Measurements from ENCODE around the gene CST6. TPM values are rescaled to one million over a fixed set of nuclear protein-coding genes. Genes with fewer than 3 reads are reported as not detected.

CST6 gene
- total RNA-seq, 1 donor from 2014 or later: not detected

- Mint-ChIP-seq H3K4me1 (ENCODE audit: low read depth) (no peaks in the 10 kb centered on the region), H3K27me3 (ENCODE audit: low read depth) (no peaks in the 10 kb centered on the region), H3K36me3 (ENCODE audit: low read depth) (peaks cover 59% of the 10 kb centered on the region), H3K27ac (ENCODE audit: unreplicated experiment) (peak overlapping the region; percentile 70), H3K9me3 (ENCODE audit: low read depth) (no peaks in the 10 kb centered on the region), H3K4me3 (ENCODE audit: unreplicated experiment) (no peak overlapping the region)
- TF ChIP-seq, protein P1, sequence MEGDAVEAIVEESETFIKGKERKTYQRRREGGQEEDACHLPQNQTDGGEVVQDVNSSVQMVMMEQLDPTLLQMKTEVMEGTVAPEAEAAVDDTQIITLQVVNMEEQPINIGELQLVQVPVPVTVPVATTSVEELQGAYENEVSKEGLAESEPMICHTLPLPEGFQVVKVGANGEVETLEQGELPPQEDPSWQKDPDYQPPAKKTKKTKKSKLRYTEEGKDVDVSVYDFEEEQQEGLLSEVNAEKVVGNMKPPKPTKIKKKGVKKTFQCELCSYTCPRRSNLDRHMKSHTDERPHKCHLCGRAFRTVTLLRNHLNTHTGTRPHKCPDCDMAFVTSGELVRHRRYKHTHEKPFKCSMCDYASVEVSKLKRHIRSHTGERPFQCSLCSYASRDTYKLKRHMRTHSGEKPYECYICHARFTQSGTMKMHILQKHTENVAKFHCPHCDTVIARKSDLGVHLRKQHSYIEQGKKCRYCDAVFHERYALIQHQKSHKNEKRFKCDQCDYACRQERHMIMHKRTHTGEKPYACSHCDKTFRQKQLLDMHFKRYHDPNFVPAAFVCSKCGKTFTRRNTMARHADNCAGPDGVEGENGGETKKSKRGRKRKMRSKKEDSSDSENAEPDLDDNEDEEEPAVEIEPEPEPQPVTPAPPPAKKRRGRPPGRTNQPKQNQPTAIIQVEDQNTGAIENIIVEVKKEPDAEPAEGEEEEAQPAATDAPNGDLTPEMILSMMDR (IDR thresholded peaks at IDR 0.05): no peak
- DNase-seq (ENCODE audit: low spot score): no peak
These were observed 49.5 kb downstream of the CST6 start for GRCh38 chr11:66061268-66061667.

- TF ChIP-seq, protein P1 (IDR thresholded peaks at IDR 0.05): no peak
- DNase-seq (ENCODE audit: low spot score): no peak
- H3K27ac Mint-ChIP-seq (ENCODE audit: unreplicated experiment): peak overlapping the region; percentile 46
- H3K27me3 Mint-ChIP-seq (ENCODE audit: low read depth): no peaks in the 10 kb centered on the region
- no peak overlapping the region for H3K4me3 Mint-ChIP-seq (ENCODE audit: unreplicated experiment)
- no peaks in the 10 kb centered on the region for H3K4me1 Mint-ChIP-seq (ENCODE audit: low read depth)
- peaks cover 63% of the 10 kb centered on the region for H3K36me3 Mint-ChIP-seq (ENCODE audit: low read depth)
- H3K9me3 Mint-ChIP-seq (ENCODE audit: low read depth): no peaks in the 10 kb centered on the region
These were observed 50.6 kb downstream of the CST6 start for GRCh38 chr11:66062408-66062807.

Other genes with a start within 250 kb of the CST6 start
- gene AP5B1, start 231.0 kb upstream of the CST6 start, total RNA-seq: 13.8 to 14.6 TPM (median 14.1 TPM) in 3 replicates
- gene OVOL1, start 224.9 kb upstream of the CST6 start, total RNA-seq: 0.12 TPM in 1 of 3 replicates, not detected in the others
- 0.79 to 1.8 TPM (median 0.80 TPM) in 3 replicates for gene SNX32, start 178.0 kb upstream of the CST6 start, total RNA-seq
- 850 to 1,236 TPM (median 1,222 TPM) in 3 replicates for gene CFL1, start 153.8 kb upstream of the CST6 start, total RNA-seq
- gene MUS81, start 151.6 kb upstream of the CST6 start, total RNA-seq: 55.7 to 68.4 TPM (median 66.3 TPM) in 3 replicates
- gene EFEMP2, start 139.2 kb upstream of the CST6 start, total RNA-seq: 174 to 310 TPM (median 290 TPM) in 3 replicates
- not detected in 3 replicates for gene CTSW, start 132.2 kb upstream of the CST6 start, total RNA-seq
- gene FIBP, start 123.5 kb upstream of the CST6 start, total RNA-seq: 82.7 to 100 TPM (median 83.5 TPM) in 3 replicates
- gene CCDC85B, start 121.3 kb upstream of the CST6 start, total RNA-seq: 23.4 to 31.6 TPM (median 26.6 TPM) in 3 replicates
- gene FOSL1, start 111.6 kb upstream of the CST6 start, total RNA-seq: 5.8 to 12.3 TPM (median 7.5 TPM) in 3 replicates
- 68.2 to 69.8 TPM (median 68.8 TPM) in 3 replicates for gene C11orf68, start 92.9 kb upstream of the CST6 start, total RNA-seq
- gene DRAP1, start 92.6 kb upstream of the CST6 start, total RNA-seq: 111 to 142 TPM (median 116 TPM) in 3 replicates
- not detected in 3 replicates for gene TSGA10IP, start 66.5 kb upstream of the CST6 start, total RNA-seq
- 30.3 to 37.3 TPM (median 34.4 TPM) in 3 replicates for gene SART1, start 50.3 kb upstream of the CST6 start, total RNA-seq
- gene EIF1AD, start 9.9 kb upstream of the CST6 start, total RNA-seq: 30.6 to 36.6 TPM (median 34.0 TPM) in 3 replicates
- gene BANF1, start 9.5 kb upstream of the CST6 start, total RNA-seq: 178 to 243 TPM (median 187 TPM) in 3 replicates
- 0.44 TPM in 1 of 3 replicates, not detected in the others for gene CATSPER1, start 14.5 kb downstream of the CST6 start, total RNA-seq
- gene GAL3ST3, start 37.2 kb downstream of the CST6 start, total RNA-seq: 1.1 to 2.0 TPM (median 1.8 TPM) in 3 replicates
- gene SF3B2, start 40.4 kb downstream of the CST6 start, total RNA-seq: 142 to 169 TPM (median 143 TPM) in 3 replicates
- gene PACS1, start 58.3 kb downstream of the CST6 start, total RNA-seq: 74.4 to 90.7 TPM (median 85.7 TPM) in 3 replicates
- gene KLC2, start 245.7 kb downstream of the CST6 start, total RNA-seq: 44.3 to 50.8 TPM (median 47.8 TPM) in 3 replicates